B cell (primary cell): ENCODE data around the gene MANBA.

Source experiments
- EZH2 ChIP-seq: IDR thresholded peaks from 2 replicates; pipeline ENCODE4 v1.6.1; 2012; ENCODE audit warnings: borderline replicate concordance, low read depth, mild to moderate bottlenecking, moderate library complexity, low read length; ENCODE audit not compliant: insufficient read depth, poor library complexity, severe bottlenecking
- TF ChIP-seq, protein P1 (sequence below): fragments of 200-600 bp; IDR thresholded peaks from one replicate; pipeline ENCODE4 v1.8.0; 2022; ENCODE audit warnings: antibody characterized with exemption, mild to moderate bottlenecking

DNA sequence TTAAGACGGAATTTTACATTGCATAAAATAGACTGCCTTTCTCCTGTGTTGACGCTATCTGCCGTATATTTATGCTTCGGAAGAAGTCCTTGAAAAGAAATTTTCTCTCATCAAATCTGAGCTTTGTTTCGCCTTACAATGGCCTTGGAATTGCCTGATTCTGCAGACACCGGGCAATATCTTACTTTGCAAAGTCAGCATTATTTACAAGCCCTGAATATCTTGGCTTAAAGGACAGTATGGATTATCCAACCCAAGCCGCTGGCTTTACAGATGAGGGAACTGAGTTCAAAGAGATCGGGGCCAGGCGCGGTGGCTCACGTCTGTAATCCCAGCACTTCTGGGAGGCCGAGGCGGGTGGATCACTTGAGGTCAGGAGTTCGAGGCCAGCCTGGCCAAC, 1.1 kb upstream of the MANBA start:
- TF ChIP-seq, protein P1, sequence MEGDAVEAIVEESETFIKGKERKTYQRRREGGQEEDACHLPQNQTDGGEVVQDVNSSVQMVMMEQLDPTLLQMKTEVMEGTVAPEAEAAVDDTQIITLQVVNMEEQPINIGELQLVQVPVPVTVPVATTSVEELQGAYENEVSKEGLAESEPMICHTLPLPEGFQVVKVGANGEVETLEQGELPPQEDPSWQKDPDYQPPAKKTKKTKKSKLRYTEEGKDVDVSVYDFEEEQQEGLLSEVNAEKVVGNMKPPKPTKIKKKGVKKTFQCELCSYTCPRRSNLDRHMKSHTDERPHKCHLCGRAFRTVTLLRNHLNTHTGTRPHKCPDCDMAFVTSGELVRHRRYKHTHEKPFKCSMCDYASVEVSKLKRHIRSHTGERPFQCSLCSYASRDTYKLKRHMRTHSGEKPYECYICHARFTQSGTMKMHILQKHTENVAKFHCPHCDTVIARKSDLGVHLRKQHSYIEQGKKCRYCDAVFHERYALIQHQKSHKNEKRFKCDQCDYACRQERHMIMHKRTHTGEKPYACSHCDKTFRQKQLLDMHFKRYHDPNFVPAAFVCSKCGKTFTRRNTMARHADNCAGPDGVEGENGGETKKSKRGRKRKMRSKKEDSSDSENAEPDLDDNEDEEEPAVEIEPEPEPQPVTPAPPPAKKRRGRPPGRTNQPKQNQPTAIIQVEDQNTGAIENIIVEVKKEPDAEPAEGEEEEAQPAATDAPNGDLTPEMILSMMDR, result no peak
- TF ChIP-seq EZH2, result no peak
